ACC112 (cell line): ENCODE measurements around the gene GNAI3.
A peak's percentile ranks its signal among the peaks of the same experiment; 100 is the strongest.

Experiments
- H2AFZ ChIP-seq: fragments of 200-600 bp; sonication (generic); one replicate; pipeline ENCODE4 v1.6.0; 2017; ENCODE audit warnings: antibody characterized with exemption, low read length; ENCODE audit not compliant: unreplicated experiment
- H3K27ac ChIP-seq: fragments of 200-600 bp; sonication (generic); 2 replicates; pipeline ENCODE4 v1.5.1; 2014; ENCODE audit warnings: low read depth, mild to moderate bottlenecking, antibody characterized with exemption, low read length, moderate library complexity
- H3K27me3 ChIP-seq: fragments of 200-600 bp; sonication (generic); 2 replicates; pipeline ENCODE4 v1.6.1; 2014; ENCODE audit warnings: mild to moderate bottlenecking, antibody characterized with exemption, low read length, moderate library complexity, mixed read lengths; ENCODE audit not compliant: insufficient read depth
- H3K36me3 ChIP-seq: fragments of 200-600 bp; sonication (generic); 2 replicates; pipeline ENCODE4 v1.6.1; 2016; ENCODE audit warnings: mild to moderate bottlenecking, antibody characterized with exemption, low read length, moderate library complexity, mixed read lengths; ENCODE audit not compliant: insufficient read depth
- H3K4me1 ChIP-seq: fragments of 200-600 bp; sonication (generic); one replicate; pipeline ENCODE4 v1.6.1; 2016; ENCODE audit warnings: low read length, mixed read lengths; ENCODE audit not compliant: insufficient read depth, unreplicated experiment, control insufficient read depth
- H3K4me3 ChIP-seq: fragments of 200-600 bp; sonication (generic); 2 replicates; pipeline ENCODE4 v1.5.1; 2014; ENCODE audit warnings: mild to moderate bottlenecking, low read depth, low read length
- H3K79me2 ChIP-seq: fragments of 200-600 bp; sonication (generic); one replicate; pipeline ENCODE4 v1.6.0; 2016; ENCODE audit warnings: low read length; ENCODE audit not compliant: control insufficient read depth, unreplicated experiment, insufficient read depth

GNAI3 gene

GRCh38 chr1:109667452-109668122 is 119.2 kb downstream of the GNAI3 start, which contains the start of gene GSTM2:
GSTM2 (plus strand) TSS chr1:109668057; CDS start chr1:109668116, 59 bp downstream.
- peaks cover 9% of the 10 kb centered on the region for H3K4me1 ChIP-seq
- H3K4me3 ChIP-seq, result peak within 1 kb of the TSS; percentile 77
- no peaks in the 10 kb centered on the region for H3K79me2 ChIP-seq
- H3K36me3 ChIP-seq, result no peaks in the 10 kb centered on the region
- no peaks in the 10 kb centered on the region for H3K27me3 ChIP-seq
- H3K27ac ChIP-seq, result no peak within 1 kb of the TSS
- peak within 1 kb of the TSS; percentile 82 for H2AFZ ChIP-seq
